Skeletal muscle satellite cell (primary cell): ENCODE measurements around the gene PPP2CA.

Experiments
- H3K27me3 ChIP-seq: 2 replicates; pipeline ENCODE4 v1.7.0; 2013; ENCODE audit warnings: low read length; ENCODE audit not compliant: control insufficient read depth, insufficient read depth
- H3K36me3 ChIP-seq: 2 replicates; pipeline ENCODE4 v1.7.0; 2013; ENCODE audit warnings: mild to moderate bottlenecking, control low read depth, low read length; ENCODE audit not compliant: insufficient read depth
- H3K4me1 ChIP-seq: 2 replicates; pipeline ENCODE4 v1.7.0; 2013; ENCODE audit warnings: low read length; ENCODE audit not compliant: control insufficient read depth, insufficient read depth
- H3K4me2 ChIP-seq: 2 replicates; pipeline ENCODE4 v1.7.0; 2013; ENCODE audit warnings: mild to moderate bottlenecking, low read length
- H3K4me3 ChIP-seq: 2 replicates; pipeline ENCODE4 v1.7.0; 2013; ENCODE audit warnings: low read length
- H3K9ac ChIP-seq: 2 replicates; pipeline ENCODE4 v1.7.0; 2013; ENCODE audit warnings: mild to moderate bottlenecking, low read depth, low read length, moderate library complexity
- H3K9me3 ChIP-seq: replicated peaks from 2 replicates; pipeline ENCODE4 v1.7.0; 2013; ENCODE audit warnings: mild to moderate bottlenecking, control low read depth, low read length

Gene PPP2CA

DNA sequence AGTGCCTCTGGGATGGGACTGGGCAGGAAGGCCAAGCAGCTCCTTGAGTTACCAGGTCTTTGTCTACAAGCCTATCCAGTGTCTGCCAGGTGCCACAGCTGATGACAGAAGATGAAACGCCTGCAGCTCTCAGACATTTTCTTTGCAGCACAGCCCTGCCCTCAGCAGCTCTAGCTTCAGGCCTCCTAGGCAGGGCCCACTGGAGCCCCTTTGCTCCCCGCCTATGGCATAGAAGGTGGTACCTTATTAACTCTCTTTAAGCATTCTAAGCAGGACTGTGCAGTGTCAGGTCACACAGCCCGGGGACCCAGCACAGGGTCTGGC, 47.8 kb downstream of the PPP2CA start:
- H3K27me3 ChIP-seq: no peaks in the 10 kb centered on the region
- H3K36me3 ChIP-seq: peaks cover 5% of the 10 kb centered on the region
- peaks cover 19% of the 10 kb centered on the region for H3K4me1 ChIP-seq
- H3K9me3 ChIP-seq: no peaks in the 10 kb centered on the region
- H3K4me3 ChIP-seq: peak overlapping the region; percentile 100
- H3K4me2 ChIP-seq: peak overlapping the region; percentile 96
- H3K9ac ChIP-seq: peak overlapping the region; percentile 100

GRCh38 chr5:134177369-134178095, 48.3 kb downstream of the PPP2CA start:
- Histone ChIP-seq H3K36me3 (peaks cover 6% of the 10 kb centered on the region), H3K4me1 (peaks cover 19% of the 10 kb centered on the region), H3K9ac (peak overlapping the region; percentile 100), H3K4me2 (peak overlapping the region; percentile 96), H3K4me3 (peak overlapping the region; percentile 100), H3K9me3 (no peaks in the 10 kb centered on the region), H3K27me3 (no peaks in the 10 kb centered on the region)

DNA sequence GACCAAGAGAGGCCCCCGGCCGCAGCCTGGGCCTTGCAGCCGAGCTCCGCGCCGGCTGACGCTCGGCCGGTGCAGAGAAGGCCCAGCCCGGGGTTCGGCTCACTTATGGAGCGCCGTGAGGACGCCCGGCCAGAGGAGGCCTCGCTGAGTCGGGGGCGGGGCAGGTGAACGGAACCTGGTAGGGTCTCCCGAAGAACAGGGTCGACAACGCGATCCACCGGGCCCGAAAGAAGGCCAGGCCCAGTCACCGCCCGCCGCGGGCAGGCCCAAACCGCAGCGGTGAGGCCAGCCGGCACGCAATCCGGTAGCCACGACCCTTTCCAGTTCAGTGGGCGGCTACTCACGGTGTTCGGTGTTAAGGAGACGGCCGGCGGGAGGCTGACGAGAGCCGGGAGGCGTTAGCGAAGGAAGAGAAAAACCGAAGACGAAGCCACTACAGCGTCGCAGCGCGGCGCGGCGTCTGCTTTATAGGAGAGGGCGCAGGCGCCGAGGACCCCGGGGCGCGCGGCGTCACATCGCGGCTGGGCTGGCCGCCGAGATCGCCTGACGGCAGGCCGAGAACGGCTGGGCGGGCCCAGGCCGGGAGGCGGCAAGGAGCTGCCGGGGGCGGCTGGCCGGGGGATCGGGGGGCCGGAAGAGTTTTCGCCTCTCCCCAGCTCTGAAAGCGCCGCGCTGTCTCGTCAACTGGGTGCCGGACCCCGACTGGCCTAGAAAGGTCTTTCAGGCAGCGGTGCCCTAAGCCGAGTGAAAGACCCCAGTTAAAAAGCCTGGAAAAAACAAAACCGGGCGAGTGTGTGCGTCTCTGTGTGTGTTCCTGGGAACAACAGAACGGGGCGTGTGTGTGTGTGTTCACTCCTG, 49.1 kb downstream of the PPP2CA start, which contains the start of gene SKP1:
Gene SKP1, minus strand, starts transcription at position 440 of the 858 bp plus-strand sequence. CDS start 2,928 bp downstream, outside the sequence.
- H3K27me3 ChIP-seq: no peaks in the 10 kb centered on the region
- H3K4me3 ChIP-seq: peak within 1 kb of the TSS; percentile 100
- H3K9ac ChIP-seq: peak within 1 kb of the TSS; percentile 100
- H3K36me3 ChIP-seq: peaks cover 14% of the 10 kb centered on the region
- peak within 1 kb of the TSS; percentile 96 for H3K4me2 ChIP-seq
- H3K4me1 ChIP-seq: peaks cover 19% of the 10 kb centered on the region
- H3K9me3 ChIP-seq: no peaks in the 10 kb centered on the region

GRCh38 chr5:134175921-134176510, 49.9 kb downstream of the PPP2CA start:
- H3K4me3 ChIP-seq: peak overlapping the region; percentile 100
- H3K27me3 ChIP-seq: no peaks in the 10 kb centered on the region
- H3K36me3 ChIP-seq: peaks cover 20% of the 10 kb centered on the region
- H3K4me1 ChIP-seq: peaks cover 19% of the 10 kb centered on the region
- H3K4me2 ChIP-seq: peak overlapping the region; percentile 96
- H3K9ac ChIP-seq: peak overlapping the region; percentile 100
- H3K9me3 ChIP-seq: no peaks in the 10 kb centered on the region

DNA sequence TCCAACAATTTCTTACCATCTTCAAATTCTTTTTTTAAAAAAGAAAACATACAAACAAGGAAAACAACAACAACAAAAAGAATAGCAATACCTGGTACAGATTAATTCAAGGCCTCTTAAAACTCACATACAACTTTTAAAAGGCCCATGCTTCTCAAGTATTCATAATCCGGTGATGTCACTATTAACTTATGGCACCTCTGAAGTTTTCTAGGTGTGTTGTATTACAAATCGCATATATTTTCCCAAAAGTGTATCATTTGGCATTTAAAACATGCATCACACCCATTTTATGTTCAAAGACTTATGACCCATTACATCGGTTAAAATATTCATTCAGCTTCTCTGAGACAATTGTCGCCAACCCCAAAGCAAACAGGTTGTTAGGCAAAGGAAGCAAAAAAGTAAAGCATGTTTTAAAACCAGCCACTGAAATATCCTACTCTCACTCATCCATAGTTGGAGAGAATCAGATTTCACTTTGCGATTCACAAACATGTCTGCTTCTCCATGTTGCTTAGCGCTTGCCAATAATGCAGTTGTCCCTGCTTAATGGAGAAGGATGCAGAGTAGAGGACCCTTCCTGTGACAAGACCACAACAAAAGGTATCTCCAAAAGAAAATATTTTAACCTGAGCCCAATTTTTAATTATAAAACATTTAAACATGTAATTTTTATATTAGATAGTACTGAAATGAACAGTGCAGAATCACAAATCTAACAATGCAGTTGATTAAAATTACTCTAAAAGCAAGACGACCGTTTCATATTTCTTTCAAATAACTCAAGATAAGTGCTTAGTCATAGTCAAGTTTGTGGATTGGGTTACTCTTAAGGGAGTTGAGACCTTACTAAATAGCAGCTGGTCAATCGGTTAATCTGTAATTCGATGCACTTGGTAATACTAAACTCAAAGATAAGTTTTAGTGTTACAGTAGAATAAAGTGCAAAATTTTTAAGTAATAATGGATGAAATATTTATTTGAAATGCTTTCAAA, 50.7 kb downstream of the PPP2CA start:
- peaks cover 29% of the 10 kb centered on the region for H3K36me3 ChIP-seq
- H3K4me2 ChIP-seq: peak overlapping the region; percentile 96
- peak overlapping the region; percentile 100 for H3K4me3 ChIP-seq
- H3K9ac ChIP-seq: peak overlapping the region; percentile 100
- H3K27me3 ChIP-seq: no peaks in the 10 kb centered on the region
- peaks cover 19% of the 10 kb centered on the region for H3K4me1 ChIP-seq
- no peaks in the 10 kb centered on the region for H3K9me3 ChIP-seq

DNA sequence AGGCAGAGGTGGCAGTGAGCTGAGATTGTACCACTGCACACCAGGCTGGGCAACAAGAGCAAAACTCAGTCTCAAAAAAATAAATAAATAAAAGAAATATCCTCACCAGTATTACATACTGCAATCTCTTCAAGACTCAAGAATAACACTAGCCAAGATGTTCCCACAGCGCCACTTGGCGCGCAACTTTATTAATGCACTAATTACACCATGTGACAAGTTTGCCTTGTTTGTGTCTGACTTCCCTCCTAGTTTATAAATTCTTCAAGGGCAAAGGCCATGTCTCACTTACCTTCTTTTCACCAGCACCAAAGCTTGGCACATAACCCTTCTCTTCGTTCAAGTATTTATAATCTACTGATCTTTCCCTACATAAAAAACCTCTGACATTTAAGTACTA, 53.9 kb downstream of the PPP2CA start:
- Histone ChIP-seq H3K27me3 (no peaks in the 10 kb centered on the region), H3K4me3 (no peak overlapping the region), H3K4me2 (no peak overlapping the region), H3K36me3 (peaks cover 52% of the 10 kb centered on the region), H3K9me3 (no peaks in the 10 kb centered on the region), H3K4me1 (peaks cover 12% of the 10 kb centered on the region), H3K9ac (no peak overlapping the region)

- H3K9ac ChIP-seq: no peak overlapping the region
- no peaks in the 10 kb centered on the region for H3K4me1 ChIP-seq
- H3K9me3 ChIP-seq: no peaks in the 10 kb centered on the region
- H3K36me3 ChIP-seq: peaks cover 82% of the 10 kb centered on the region
- H3K4me2 ChIP-seq: no peak overlapping the region
- no peaks in the 10 kb centered on the region for H3K27me3 ChIP-seq
- H3K4me3 ChIP-seq: no peak overlapping the region
Measured at GRCh38 chr5:134162592-134162991, 63.3 kb downstream of the PPP2CA start.

GRCh38 chr5:134161513-134162395, 64.1 kb downstream of the PPP2CA start:
- Histone ChIP-seq H3K9ac (no peak overlapping the region), H3K9me3 (no peaks in the 10 kb centered on the region), H3K27me3 (no peaks in the 10 kb centered on the region), H3K36me3 (peaks cover 83% of the 10 kb centered on the region), H3K4me3 (no peak overlapping the region), H3K4me2 (no peak overlapping the region), H3K4me1 (no peaks in the 10 kb centered on the region)

GRCh38 chr5:134153657-134154056, 72.2 kb downstream of the PPP2CA start:
- no peaks in the 10 kb centered on the region for H3K9me3 ChIP-seq
- no peak overlapping the region for H3K9ac ChIP-seq
- peaks cover 91% of the 10 kb centered on the region for H3K36me3 ChIP-seq
- H3K4me1 ChIP-seq: peaks cover 3% of the 10 kb centered on the region
- no peak overlapping the region for H3K4me3 ChIP-seq
- H3K4me2 ChIP-seq: no peak overlapping the region
- no peaks in the 10 kb centered on the region for H3K27me3 ChIP-seq

DNA sequence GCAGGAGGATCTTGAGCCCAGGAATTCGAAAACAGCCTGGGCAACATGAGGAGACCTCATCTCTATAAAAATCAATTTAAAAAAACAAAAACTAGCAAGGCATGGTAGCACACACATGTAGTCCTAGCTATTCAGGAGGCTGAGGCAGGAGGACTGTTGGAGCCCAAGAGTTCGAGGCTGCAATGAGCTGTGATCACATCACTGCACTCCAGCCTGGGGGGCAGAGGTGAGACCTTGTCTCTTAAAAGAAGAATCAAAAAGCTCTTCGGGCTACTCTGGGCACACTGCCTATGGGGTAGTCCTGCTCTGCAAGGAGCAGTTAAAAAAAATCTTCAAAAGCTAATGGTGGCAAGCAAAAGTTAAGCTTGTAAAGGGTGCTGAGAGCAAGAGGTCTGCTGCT, 72.6 kb downstream of the PPP2CA start:
- H3K9me3 ChIP-seq: no peaks in the 10 kb centered on the region
- peaks cover 89% of the 10 kb centered on the region for H3K36me3 ChIP-seq
- no peak overlapping the region for H3K9ac ChIP-seq
- H3K27me3 ChIP-seq: no peaks in the 10 kb centered on the region
- H3K4me1 ChIP-seq: peaks cover 3% of the 10 kb centered on the region
- H3K4me3 ChIP-seq: no peak overlapping the region
- H3K4me2 ChIP-seq: no peak overlapping the region
